Mesenchymal stem cell (in vitro differentiated cells and primary cell): Measurements from ENCODE around the gene KCNE1.
"Not testable (repeated sequence)": the region's sequence is repeated elsewhere in the genome, so short reads cannot be mapped to it uniquely, and the experiment has no call there.

Source experiments
- DNase-seq: peaks from one replicate; pipeline ENCODE4 v3.0.0-alpha.2; 2013
- H2AFZ ChIP-seq: one replicate; pipeline ENCODE4 v1.6.1; 2013; ENCODE audit warnings: low read depth, mild to moderate bottlenecking, control low read depth, inconsistent platforms, low read length, moderate library complexity
- H2AK5ac ChIP-seq: 2 replicates; pipeline ENCODE4 v1.6.1; 2013; ENCODE audit warnings: low read length, moderate library complexity, mild to moderate bottlenecking, inconsistent platforms; ENCODE audit not compliant: severe bottlenecking
- H2BK120ac ChIP-seq: one replicate; pipeline ENCODE4 v1.6.1; 2013; ENCODE audit warnings: low read depth, mild to moderate bottlenecking, inconsistent platforms, low read length, moderate library complexity
- H2BK12ac ChIP-seq, 2 experiments: one replicate each; pipeline ENCODE4 v1.6.1; 2013; ENCODE audit warnings: inconsistent platforms in 2 of 2, low read length in 2 of 2, mild to moderate bottlenecking in 2 of 2, moderate library complexity in 2 of 2, control low read depth in 1 of 2
- H2BK15ac ChIP-seq: one replicate; pipeline ENCODE4 v1.6.1; 2013; ENCODE audit warnings: mild to moderate bottlenecking, low read depth, inconsistent platforms; ENCODE audit not compliant: poor library complexity, severe bottlenecking
- H2BK5ac ChIP-seq: 2 replicates; pipeline ENCODE4 v1.6.1; 2013; ENCODE audit warnings: low read depth, mild to moderate bottlenecking, low read length, control low read depth, inconsistent platforms; ENCODE audit not compliant: poor library complexity, severe bottlenecking
- H3K14ac ChIP-seq, 2 experiments: one replicate each; pipeline ENCODE4 v1.6.1; 2013; ENCODE audit warnings: inconsistent platforms in 2 of 2, low read length in 2 of 2, control low read depth in 1 of 2, mild to moderate bottlenecking in 1 of 2, moderate library complexity in 1 of 2
- H3K18ac ChIP-seq, 2 experiments: one replicate each; pipeline ENCODE4 v1.6.1; 2013; ENCODE audit warnings: inconsistent platforms in 2 of 2, low read length in 2 of 2, control low read depth in 1 of 2, low read depth in 1 of 2, mild to moderate bottlenecking in 1 of 2
- H3K23ac ChIP-seq, 2 experiments: one replicate each; pipeline ENCODE4 v1.6.1; 2013; ENCODE audit warnings: inconsistent platforms in 2 of 2, low read length in 2 of 2, mild to moderate bottlenecking in 2 of 2, moderate library complexity in 2 of 2, control low read depth in 1 of 2
- H3K27ac ChIP-seq: 2 replicates; pipeline ENCODE4 v1.5.1; 2013; ENCODE audit warnings: mild to moderate bottlenecking, moderate library complexity, low read length, control low read depth, inconsistent platforms; ENCODE audit not compliant: poor library complexity, severe bottlenecking
- H3K27me3 ChIP-seq, 2 experiments: 2 replicates each; pipeline versions ENCODE4 v1.6.1 to v1.7.0; 2013; ENCODE audit warnings: low read length in 2 of 2, mild to moderate bottlenecking in 2 of 2, moderate library complexity in 2 of 2, control low read depth in 1 of 2, inconsistent platforms in 1 of 2; ENCODE audit not compliant: control insufficient read depth in 1 of 2, insufficient read depth in 1 of 2
- H3K36me3 ChIP-seq, 2 experiments: 2 replicates each; pipeline versions ENCODE4 v1.6.1 to v1.7.0; 2013; ENCODE audit warnings: low read length in 2 of 2, control low read depth in 1 of 2, inconsistent platforms in 1 of 2, low read depth in 1 of 2, mild to moderate bottlenecking in 1 of 2; ENCODE audit not compliant: insufficient read depth in 2 of 2, control insufficient read depth in 1 of 2
- H3K4ac ChIP-seq, 2 experiments: one replicate each; pipeline ENCODE4 v1.6.1; 2013; ENCODE audit warnings: inconsistent platforms in 2 of 2, low read length in 2 of 2, mild to moderate bottlenecking in 2 of 2, moderate library complexity in 2 of 2, control low read depth in 1 of 2, low read depth in 1 of 2
- H3K4me1 ChIP-seq: 2 replicates; pipeline ENCODE4 v1.6.1; 2013; ENCODE audit warnings: low read depth, low read length, control low read depth; ENCODE audit not compliant: control insufficient read depth, insufficient read depth
- H3K4me2 ChIP-seq: 2 replicates; pipeline ENCODE4 v1.6.1; 2013; ENCODE audit warnings: low read length, mild to moderate bottlenecking, inconsistent platforms; ENCODE audit not compliant: poor library complexity, severe bottlenecking
- H3K4me3 ChIP-seq, 2 experiments: 2 replicates each; pipeline versions ENCODE4 v1.5.1 to v1.7.0; 2013; ENCODE audit warnings: low read length in 2 of 2, mild to moderate bottlenecking in 2 of 2, control low read depth in 1 of 2, low read depth in 1 of 2; ENCODE audit not compliant: insufficient read depth in 1 of 2
- H3K79me1 ChIP-seq: replicated peaks from 2 replicates; pipeline ENCODE4 v1.6.1; 2013; ENCODE audit warnings: mild to moderate bottlenecking, control low read depth, low read length, inconsistent platforms; ENCODE audit not compliant: poor library complexity, severe bottlenecking
- H3K9ac ChIP-seq: 2 replicates; pipeline ENCODE4 v1.7.0; 2013; ENCODE audit warnings: mild to moderate bottlenecking, low read length, moderate library complexity
- H3K9me3 ChIP-seq: 2 replicates; pipeline ENCODE4 v1.7.0; 2013; ENCODE audit warnings: mild to moderate bottlenecking, low read length; ENCODE audit not compliant: control insufficient read depth
- H4K8ac ChIP-seq: one replicate; pipeline ENCODE4 v1.6.1; 2013; ENCODE audit warnings: inconsistent platforms, mild to moderate bottlenecking, low read length, moderate library complexity
- H4K91ac ChIP-seq: one replicate; pipeline ENCODE4 v1.6.1; 2013; ENCODE audit warnings: mild to moderate bottlenecking, low read length, inconsistent platforms
- WGBS: methylation state at CpG from one replicate; pipeline ENCODE4 v1.1.7; 2013; ENCODE audit warnings: mixed read lengths; 5-methylcytosine and 5-hydroxymethylcytosine counted together

Gene KCNE1

GRCh38 chr21:34483435-34483834 lies 28.6 kb downstream of the KCNE1 start:
- not testable (repeated sequence) for H3K4ac ChIP-seq, H3K27me3 ChIP-seq, H3K9me3 ChIP-seq, H2AFZ ChIP-seq, H3K14ac ChIP-seq, H3K18ac ChIP-seq, H3K4me1 ChIP-seq, H4K91ac ChIP-seq, DNase-seq, H2BK15ac ChIP-seq, H4K8ac ChIP-seq, H3K9ac ChIP-seq, H2BK120ac ChIP-seq, H2BK12ac ChIP-seq, H3K79me1 ChIP-seq, H3K23ac ChIP-seq, H2AK5ac ChIP-seq, H3K4me3 ChIP-seq, H3K36me3 ChIP-seq, H3K4me2 ChIP-seq, H3K27ac ChIP-seq, H2BK5ac ChIP-seq
- WGBS = no CpG with 5 or more reads among the region's 3 CpGs

DNA sequence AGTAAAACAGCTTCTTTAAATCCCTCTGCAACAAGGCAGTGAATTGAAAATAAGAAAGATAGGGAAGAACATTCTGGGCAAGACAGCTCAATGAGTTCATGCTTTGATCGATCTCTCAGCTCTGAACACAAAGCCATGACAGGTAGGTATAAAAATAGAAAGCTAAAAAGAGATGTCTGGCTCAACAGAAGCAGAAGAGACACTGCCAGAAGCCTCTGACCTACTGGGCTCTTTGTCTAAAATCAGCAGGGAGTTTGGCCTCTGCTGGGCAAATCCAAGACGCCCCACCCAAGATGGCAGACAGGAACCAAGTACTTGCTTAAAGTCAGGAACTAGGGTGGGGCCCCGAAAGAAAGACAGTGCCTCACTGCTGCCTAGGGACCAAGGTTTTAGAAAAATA lies 44.7 kb downstream of the KCNE1 start:
- not testable (repeated sequence) for H2BK15ac ChIP-seq, H3K9ac ChIP-seq, H3K27ac ChIP-seq, H3K14ac ChIP-seq, H3K4me2 ChIP-seq, H2BK12ac ChIP-seq, H3K23ac ChIP-seq, H3K9me3 ChIP-seq, H4K8ac ChIP-seq, H2BK5ac ChIP-seq, H2AFZ ChIP-seq, H3K18ac ChIP-seq, H2BK120ac ChIP-seq, H4K91ac ChIP-seq, DNase-seq, H3K4me1 ChIP-seq, H3K4me3 ChIP-seq, H3K4ac ChIP-seq, H2AK5ac ChIP-seq, H3K79me1 ChIP-seq, H3K27me3 ChIP-seq, H3K36me3 ChIP-seq
- WGBS = no CpG with 5 or more reads among the region's 3 CpGs

DNA sequence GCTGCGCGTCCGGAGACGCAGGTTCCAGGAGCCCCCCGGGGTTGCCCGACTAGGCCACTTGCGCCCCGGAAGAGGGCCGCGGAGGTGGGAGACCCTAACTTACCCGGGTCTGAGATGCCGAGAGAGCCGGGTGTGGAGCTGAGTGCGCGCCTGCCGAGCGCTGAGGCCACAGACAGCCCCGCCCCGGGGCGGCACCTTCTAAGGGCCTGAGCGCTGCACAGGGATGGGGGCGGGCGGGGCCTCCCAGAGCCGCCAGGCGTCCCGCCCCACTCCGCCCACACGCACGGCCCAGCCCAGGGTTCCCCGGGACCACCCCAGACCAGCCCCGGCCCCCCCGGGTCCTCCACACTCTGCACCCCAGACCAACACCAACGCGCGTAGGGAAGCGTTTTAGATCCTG lies 52.6 kb downstream of the KCNE1 start:
- not testable (repeated sequence) for H2BK5ac ChIP-seq

DNA sequence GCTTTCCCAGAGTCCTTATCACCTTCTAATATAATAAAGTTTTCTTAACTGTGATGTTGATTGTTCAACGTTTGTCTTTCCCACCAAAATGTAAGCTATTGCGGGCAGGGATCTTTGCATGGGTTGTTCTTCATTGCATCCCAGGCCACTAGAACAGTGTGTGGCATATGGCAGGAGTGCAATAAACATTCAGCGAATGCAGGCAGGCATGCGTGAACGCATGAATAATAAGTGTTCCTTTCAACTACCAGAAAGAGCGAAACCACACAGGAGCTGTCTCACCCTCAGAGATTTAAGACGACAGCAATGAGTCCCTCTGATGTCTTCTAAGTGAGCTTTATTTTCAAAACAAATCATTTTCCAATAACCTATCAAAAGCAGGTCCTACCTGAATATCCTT lies 53.7 kb downstream of the KCNE1 start:
- H2AK5ac ChIP-seq, H3K9me3 ChIP-seq, H2BK120ac ChIP-seq, H3K4me1 ChIP-seq, H2AFZ ChIP-seq, H3K4me2 ChIP-seq, H2BK15ac ChIP-seq, H3K4me3 ChIP-seq, H3K18ac ChIP-seq, H3K27ac ChIP-seq, H3K9ac ChIP-seq, H3K36me3 ChIP-seq, DNase-seq, H3K23ac ChIP-seq, H3K4ac ChIP-seq, H4K91ac ChIP-seq, H4K8ac ChIP-seq, H3K27me3 ChIP-seq, H3K79me1 ChIP-seq, H2BK5ac ChIP-seq, H3K14ac ChIP-seq, H2BK12ac ChIP-seq: not testable (repeated sequence)
- WGBS = no CpG with 5 or more reads among the region's 7 CpGs

More for the DNA sequence above, 52.6 kb downstream of the KCNE1 start:
- H3K79me1 ChIP-seq, H3K9me3 ChIP-seq, H3K27ac ChIP-seq, H3K9ac ChIP-seq, H2BK15ac ChIP-seq, H2BK120ac ChIP-seq, H2BK12ac ChIP-seq, H3K4me1 ChIP-seq, H4K91ac ChIP-seq, H3K27me3 ChIP-seq, H3K4ac ChIP-seq, H2AK5ac ChIP-seq, H4K8ac ChIP-seq, H3K18ac ChIP-seq, H3K4me3 ChIP-seq, H3K36me3 ChIP-seq, DNase-seq, H3K14ac ChIP-seq, H3K4me2 ChIP-seq, H3K23ac ChIP-seq, H2AFZ ChIP-seq: not testable (repeated sequence)
- no CpG with 5 or more reads among the region's 36 CpGs for WGBS
